Activated naive CD4-positive, alpha-beta T cell treated with anti-CD3 and anti-CD28 coated beads, Interleukin-2, amount 10 ng/mL, durations not matched to agents 7 days and 5 days (primary cell): ENCODE measurements around the gene DHX9.
"Not testable (repeated sequence)": the region's sequence is repeated elsewhere in the genome, so short reads cannot be mapped to it uniquely, and the experiment has no call there.

Experiments used
- CTCF ChIA-PET: fragments of 350-600 bp; sonication (Branson Sonifier 250); formaldehyde crosslinking; loops from one replicate; lab custom pipeline; 2021; ENCODE audit warnings: antibody characterized with exemption; lab: Charles Lee
- DNase-seq: peaks from one replicate; pipeline ENCODE4 v3.0.0-alpha.2; 2020
- H3K27ac Mint-ChIP-seq: one replicate; pipeline ENCODE4 v1.8.0; 2021; ENCODE audit warnings: mild to moderate bottlenecking, moderate library complexity, mixed read lengths
- H3K27me3 Mint-ChIP-seq: one replicate; pipeline ENCODE4 v1.8.0; 2021; ENCODE audit warnings: mild to moderate bottlenecking, mixed read lengths
- H3K36me3 Mint-ChIP-seq: one replicate; pipeline ENCODE4 v1.8.0; 2021; ENCODE audit warnings: mixed read lengths
- H3K4me1 Mint-ChIP-seq: one replicate; pipeline ENCODE4 v1.8.0; 2021; ENCODE audit warnings: mixed read lengths
- H3K4me3 Mint-ChIP-seq: one replicate; pipeline ENCODE4 v1.8.0; 2021; ENCODE audit warnings: mild to moderate bottlenecking, moderate library complexity, mixed read lengths
- H3K9me3 Mint-ChIP-seq: one replicate; pipeline ENCODE4 v1.8.0; 2021; ENCODE audit warnings: mixed read lengths

DHX9 gene

GRCh38 chr1:182888736-182889531, 49.8 kb downstream of the DHX9 start:
- Mint-ChIP-seq H3K4me1 (peaks cover 31% of the 10 kb centered on the region), H3K27ac (no peak overlapping the region), H3K4me3 (no peak overlapping the region), H3K36me3 (peaks cover 64% of the 10 kb centered on the region), H3K9me3 (no peaks in the 10 kb centered on the region), H3K27me3 (no peaks in the 10 kb centered on the region)
- DNase-seq = no peak
- CTCF ChIA-PET = no interaction called here

GRCh38 chr1:182889997-182890396, 50.9 kb downstream of the DHX9 start:
- Mint-ChIP-seq H3K4me3 (no peak overlapping the region), H3K9me3 (no peaks in the 10 kb centered on the region), H3K36me3 (peaks cover 56% of the 10 kb centered on the region), H3K27ac (peak overlapping the region; percentile 54), H3K27me3 (no peaks in the 10 kb centered on the region), H3K4me1 (peaks cover 31% of the 10 kb centered on the region)
- peak; percentile 44 for DNase-seq
- CTCF ChIA-PET = no interaction called here

- Mint-ChIP-seq H3K36me3 (peaks cover 46% of the 10 kb centered on the region), H3K27ac (peak overlapping the region; percentile 3), H3K9me3 (no peaks in the 10 kb centered on the region), H3K27me3 (no peaks in the 10 kb centered on the region), H3K4me1 (peaks cover 27% of the 10 kb centered on the region), H3K4me3 (no peak overlapping the region)
- CTCF ChIA-PET = no interaction called here
- DNase-seq = no peak
Observed at GRCh38 chr1:182890927-182891610, 51.9 kb downstream of the DHX9 start.

GRCh38 chr1:182897696-182898095, 58.5 kb downstream of the DHX9 start:
- Mint-ChIP-seq H3K9me3 (no peaks in the 10 kb centered on the region), H3K4me3 (no peak overlapping the region), H3K27ac (no peak overlapping the region), H3K27me3 (no peaks in the 10 kb centered on the region), H3K4me1 (no peaks in the 10 kb centered on the region), H3K36me3 (no peaks in the 10 kb centered on the region)
- CTCF ChIA-PET = no interaction called here
- DNase-seq = no peak

- H3K27me3 Mint-ChIP-seq, H3K36me3 Mint-ChIP-seq, H3K4me1 Mint-ChIP-seq, H3K9me3 Mint-ChIP-seq, H3K27ac Mint-ChIP-seq, CTCF ChIA-PET, DNase-seq, H3K4me3 Mint-ChIP-seq: not testable (repeated sequence)
Observed at GRCh38 chr1:182901946-182902345, 62.8 kb downstream of the DHX9 start.

- no peaks in the 10 kb centered on the region for H3K27me3 Mint-ChIP-seq
- no peak overlapping the region for H3K4me3 Mint-ChIP-seq
- H3K36me3 Mint-ChIP-seq = no peaks in the 10 kb centered on the region
- H3K27ac Mint-ChIP-seq = no peak overlapping the region
- CTCF ChIA-PET = no interaction called here
- H3K9me3 Mint-ChIP-seq = no peaks in the 10 kb centered on the region
- DNase-seq = no peak
- no peaks in the 10 kb centered on the region for H3K4me1 Mint-ChIP-seq
Observed at GRCh38 chr1:182905321-182905720, 66.2 kb downstream of the DHX9 start.

GRCh38 chr1:182909578-182909977, 70.4 kb downstream of the DHX9 start:
- H3K27me3 Mint-ChIP-seq = peaks cover 4% of the 10 kb centered on the region
- no peaks in the 10 kb centered on the region for H3K36me3 Mint-ChIP-seq
- H3K9me3 Mint-ChIP-seq = no peaks in the 10 kb centered on the region
- no peaks in the 10 kb centered on the region for H3K4me1 Mint-ChIP-seq
- H3K27ac Mint-ChIP-seq = no peak overlapping the region
- DNase-seq = no peak
- no peak overlapping the region for H3K4me3 Mint-ChIP-seq
- CTCF ChIA-PET = no interaction called here

- Mint-ChIP-seq H3K27ac (no peak overlapping the region), H3K36me3 (no peaks in the 10 kb centered on the region), H3K9me3 (no peaks in the 10 kb centered on the region), H3K4me3 (no peak overlapping the region), H3K4me1 (no peaks in the 10 kb centered on the region), H3K27me3 (peaks cover 4% of the 10 kb centered on the region)
- DNase-seq = no peak
- CTCF ChIA-PET = interaction anchor here (1.4 kb wide), 1 partner anchor 11 kb away, joined by 4 read pairs; no protein-coding TSS in a partner anchor
Observed at GRCh38 chr1:182910143-182910542, 71.0 kb downstream of the DHX9 start.

GRCh38 chr1:182913401-182913800, 74.3 kb downstream of the DHX9 start:
- H3K27me3 Mint-ChIP-seq = peaks cover 7% of the 10 kb centered on the region
- no peak overlapping the region for H3K4me3 Mint-ChIP-seq
- no peaks in the 10 kb centered on the region for H3K36me3 Mint-ChIP-seq
- H3K9me3 Mint-ChIP-seq = no peaks in the 10 kb centered on the region
- H3K4me1 Mint-ChIP-seq = no peaks in the 10 kb centered on the region
- H3K27ac Mint-ChIP-seq = no peak overlapping the region
- no peak for DNase-seq
- CTCF ChIA-PET = no interaction called here

- no peaks in the 10 kb centered on the region for H3K4me1 Mint-ChIP-seq
- H3K4me3 Mint-ChIP-seq = no peak overlapping the region
- H3K36me3 Mint-ChIP-seq = no peaks in the 10 kb centered on the region
- peaks cover 12% of the 10 kb centered on the region for H3K27me3 Mint-ChIP-seq
- no peak overlapping the region for H3K27ac Mint-ChIP-seq
- CTCF ChIA-PET = no interaction called here
- DNase-seq = no peak
- no peaks in the 10 kb centered on the region for H3K9me3 Mint-ChIP-seq
Observed at GRCh38 chr1:182917378-182917777, 78.2 kb downstream of the DHX9 start.

GRCh38 chr1:182925661-182926060, 86.5 kb downstream of the DHX9 start:
- DNase-seq = no peak
- Mint-ChIP-seq H3K4me1 (no peaks in the 10 kb centered on the region), H3K36me3 (no peaks in the 10 kb centered on the region), H3K9me3 (no peaks in the 10 kb centered on the region), H3K27ac (no peak overlapping the region), H3K4me3 (no peak overlapping the region), H3K27me3 (peaks cover 18% of the 10 kb centered on the region)
- CTCF ChIA-PET = no interaction called here

- Mint-ChIP-seq H3K9me3 (no peaks in the 10 kb centered on the region), H3K27me3 (peaks cover 14% of the 10 kb centered on the region), H3K4me3 (no peak overlapping the region), H3K36me3 (no peaks in the 10 kb centered on the region), H3K4me1 (no peaks in the 10 kb centered on the region), H3K27ac (no peak overlapping the region)
- CTCF ChIA-PET = no interaction called here
- DNase-seq = no peak
Observed at GRCh38 chr1:182927693-182928433, 88.7 kb downstream of the DHX9 start.

GRCh38 chr1:182930985-182931384, 91.8 kb downstream of the DHX9 start:
- CTCF ChIA-PET = interaction anchor here (0.6 to 0.7 kb wide), 2 partner anchors 36 to 463 kb away, joined by 3 to 4 read pairs; no protein-coding TSS in a partner anchor

GRCh38 chr1:182935716-182936115, 96.6 kb downstream of the DHX9 start:
- no peak for DNase-seq
- Mint-ChIP-seq H3K9me3 (no peaks in the 10 kb centered on the region), H3K27ac (no peak overlapping the region), H3K27me3 (peaks cover 8% of the 10 kb centered on the region), H3K4me3 (no peak overlapping the region), H3K36me3 (no peaks in the 10 kb centered on the region), H3K4me1 (no peaks in the 10 kb centered on the region)
- CTCF ChIA-PET = no interaction called here

More at GRCh38 chr1:182930985-182931384, 91.8 kb downstream of the DHX9 start:
- DNase-seq = no peak
- H3K9me3 Mint-ChIP-seq = no peaks in the 10 kb centered on the region
- H3K36me3 Mint-ChIP-seq = no peaks in the 10 kb centered on the region
- H3K27ac Mint-ChIP-seq = no peak overlapping the region
- no peak overlapping the region for H3K4me3 Mint-ChIP-seq
- no peaks in the 10 kb centered on the region for H3K4me1 Mint-ChIP-seq
- H3K27me3 Mint-ChIP-seq = no peaks in the 10 kb centered on the region
